Nephron progenitor cell (in vitro differentiated cells): ENCODE results near the gene HPS3.

Experiments used
- DNase-seq: peaks from one replicate; pipeline ENCODE4 v3.0.0; 2021
- H3K27ac Mint-ChIP-seq: 2 replicates; pipeline ENCODE4 v1.8.0; 2021; ENCODE audit warnings: mild to moderate bottlenecking, moderate library complexity, mixed read lengths
- H3K27me3 Mint-ChIP-seq: 2 replicates; pipeline ENCODE4 v1.8.0; 2021; ENCODE audit warnings: mild to moderate bottlenecking, low read depth, mixed read lengths; ENCODE audit not compliant: poor library complexity
- H3K36me3 Mint-ChIP-seq: 2 replicates; pipeline ENCODE4 v1.8.0; 2021; ENCODE audit warnings: low read depth, mixed read lengths
- H3K4me1 Mint-ChIP-seq: 2 replicates; pipeline ENCODE4 v1.8.0; 2021; ENCODE audit warnings: mixed read lengths
- H3K4me3 Mint-ChIP-seq: 2 replicates; pipeline ENCODE4 v1.8.0; 2021; ENCODE audit warnings: mild to moderate bottlenecking, moderate library complexity, mixed read lengths
- H3K9me3 Mint-ChIP-seq: 2 replicates; pipeline ENCODE4 v1.8.0; 2021; ENCODE audit warnings: mild to moderate bottlenecking, moderate library complexity, mixed read lengths
- CTCF ChIP-seq: fragments of 200-600 bp; sonication (generic); IDR thresholded peaks from 2 replicates; pipeline ENCODE4 v1.5.0; 2021; ENCODE audit warnings: antibody characterized with exemption

The HPS3 gene

GRCh38 chr3:149115114-149115513, 14.3 kb upstream of the HPS3 start:
- no peak for TF ChIP-seq CTCF
- no peaks in the 10 kb centered on the region for H3K27me3 Mint-ChIP-seq
- no peak for DNase-seq

DNA sequence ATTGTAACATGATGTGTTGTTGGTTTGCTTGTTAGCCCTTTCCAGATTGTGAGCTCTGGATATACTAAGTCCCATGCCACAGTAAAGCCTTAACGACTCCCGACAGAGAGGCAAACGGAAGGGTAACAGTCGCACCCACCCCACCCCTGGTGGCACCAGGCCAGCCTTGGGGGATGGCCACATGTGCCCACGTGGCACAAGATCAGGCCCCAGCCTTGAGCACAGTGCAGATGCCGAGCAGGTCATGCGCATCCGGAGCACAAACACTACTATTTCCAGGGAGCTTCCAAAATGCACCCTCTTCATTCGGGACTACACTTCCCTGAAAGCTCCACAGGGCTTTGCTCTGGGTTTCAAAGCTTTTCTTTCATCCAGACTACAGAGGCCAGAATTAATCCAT, 10.7 kb upstream of the HPS3 start:
- Mint-ChIP-seq H3K36me3 (no peaks in the 10 kb centered on the region), H3K4me3 (no peak overlapping the region), H3K9me3 (no peaks in the 10 kb centered on the region), H3K27ac (no peak overlapping the region), H3K27me3 (no peaks in the 10 kb centered on the region), H3K4me1 (no peaks in the 10 kb centered on the region)
- no peak for DNase-seq
- no peak for TF ChIP-seq CTCF

More at GRCh38 chr3:149115114-149115513, 14.3 kb upstream of the HPS3 start:
- H3K4me3 Mint-ChIP-seq, result no peak overlapping the region
- peaks cover 5% of the 10 kb centered on the region for H3K9me3 Mint-ChIP-seq
- no peaks in the 10 kb centered on the region for H3K36me3 Mint-ChIP-seq
- H3K4me1 Mint-ChIP-seq, result no peaks in the 10 kb centered on the region
- no peak overlapping the region for H3K27ac Mint-ChIP-seq

DNA sequence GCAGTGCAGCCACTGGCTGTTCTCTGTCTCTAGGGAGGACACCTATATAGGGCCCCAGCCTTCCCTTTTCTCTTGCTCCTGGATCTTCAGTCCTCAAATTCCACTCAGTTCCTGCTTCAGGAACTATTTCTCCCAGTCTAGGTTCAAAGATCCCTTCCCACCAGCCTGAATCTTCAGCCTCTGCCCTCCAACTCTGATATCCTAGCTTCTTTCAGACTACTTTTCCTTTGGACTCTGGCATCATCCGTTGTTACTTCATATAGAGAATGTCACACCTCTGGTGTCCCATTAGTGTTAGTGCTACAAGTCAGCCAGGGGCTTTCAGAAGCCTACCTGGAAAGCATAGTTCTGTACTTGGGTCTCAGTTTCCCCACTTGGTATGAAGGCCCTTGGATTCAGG, 10.0 kb upstream of the HPS3 start:
- Mint-ChIP-seq H3K4me1 (no peaks in the 10 kb centered on the region), H3K4me3 (no peak overlapping the region), H3K27ac (no peak overlapping the region), H3K9me3 (no peaks in the 10 kb centered on the region), H3K36me3 (no peaks in the 10 kb centered on the region), H3K27me3 (no peaks in the 10 kb centered on the region)
- no peak for TF ChIP-seq CTCF
- no peak for DNase-seq

GRCh38 chr3:149120051-149120972, 9.1 kb upstream of the HPS3 start:
- no peak for DNase-seq
- H3K4me1 Mint-ChIP-seq, result no peaks in the 10 kb centered on the region
- TF ChIP-seq CTCF, result peak; percentile 46
- H3K4me3 Mint-ChIP-seq, result no peak overlapping the region
- H3K27me3 Mint-ChIP-seq, result peaks cover 6% of the 10 kb centered on the region
- H3K27ac Mint-ChIP-seq, result no peak overlapping the region
- no peaks in the 10 kb centered on the region for H3K36me3 Mint-ChIP-seq
- H3K9me3 Mint-ChIP-seq, result no peaks in the 10 kb centered on the region

DNA sequence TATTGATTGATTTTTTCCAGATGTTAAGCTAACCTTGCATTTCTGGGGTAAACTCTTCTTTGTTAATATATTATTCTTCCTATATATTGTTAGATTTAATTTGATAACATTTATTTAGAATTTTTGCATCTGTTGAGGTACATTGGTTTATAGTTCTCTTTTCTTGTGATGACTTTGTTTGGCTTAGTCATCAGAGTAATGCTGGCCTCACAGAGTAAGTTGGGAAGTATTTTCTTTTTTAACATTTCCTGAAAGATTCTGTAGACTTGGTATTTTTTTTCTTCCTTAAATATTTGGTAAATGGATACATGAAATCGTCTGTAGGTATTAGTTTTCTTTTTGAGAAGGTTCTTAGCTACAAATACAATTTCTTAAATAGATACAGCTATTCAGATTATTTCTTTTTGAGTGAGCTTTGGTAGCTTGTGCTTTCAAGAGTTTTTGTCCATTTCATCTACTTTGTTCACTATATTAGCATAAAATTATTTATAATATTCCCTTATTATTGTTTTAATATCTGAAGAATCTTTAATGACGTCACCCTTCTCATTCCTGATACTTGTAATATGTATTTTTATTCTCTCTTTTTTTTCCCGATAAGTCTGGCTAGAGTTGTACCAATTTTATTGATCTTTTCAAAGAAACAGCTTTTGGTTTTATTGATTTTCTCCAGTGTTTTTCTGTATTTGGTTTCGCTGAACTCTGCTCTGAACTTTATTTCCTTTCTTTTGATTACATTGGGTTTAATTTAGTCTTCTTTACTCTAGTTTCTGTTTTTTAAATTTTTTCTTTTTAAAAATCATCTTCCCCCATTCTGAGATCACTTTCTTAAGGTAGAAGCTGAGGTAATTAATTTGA, 6.5 kb upstream of the HPS3 start:
- Mint-ChIP-seq H3K27ac (no peak overlapping the region), H3K4me3 (no peak overlapping the region), H3K36me3 (no peaks in the 10 kb centered on the region), H3K4me1 (no peaks in the 10 kb centered on the region), H3K9me3 (no peaks in the 10 kb centered on the region), H3K27me3 (peaks cover 13% of the 10 kb centered on the region)
- DNase-seq, result no peak
- no peak for TF ChIP-seq CTCF
